ENCODE data around the gene EXD3.

The EXD3 gene

DNA sequence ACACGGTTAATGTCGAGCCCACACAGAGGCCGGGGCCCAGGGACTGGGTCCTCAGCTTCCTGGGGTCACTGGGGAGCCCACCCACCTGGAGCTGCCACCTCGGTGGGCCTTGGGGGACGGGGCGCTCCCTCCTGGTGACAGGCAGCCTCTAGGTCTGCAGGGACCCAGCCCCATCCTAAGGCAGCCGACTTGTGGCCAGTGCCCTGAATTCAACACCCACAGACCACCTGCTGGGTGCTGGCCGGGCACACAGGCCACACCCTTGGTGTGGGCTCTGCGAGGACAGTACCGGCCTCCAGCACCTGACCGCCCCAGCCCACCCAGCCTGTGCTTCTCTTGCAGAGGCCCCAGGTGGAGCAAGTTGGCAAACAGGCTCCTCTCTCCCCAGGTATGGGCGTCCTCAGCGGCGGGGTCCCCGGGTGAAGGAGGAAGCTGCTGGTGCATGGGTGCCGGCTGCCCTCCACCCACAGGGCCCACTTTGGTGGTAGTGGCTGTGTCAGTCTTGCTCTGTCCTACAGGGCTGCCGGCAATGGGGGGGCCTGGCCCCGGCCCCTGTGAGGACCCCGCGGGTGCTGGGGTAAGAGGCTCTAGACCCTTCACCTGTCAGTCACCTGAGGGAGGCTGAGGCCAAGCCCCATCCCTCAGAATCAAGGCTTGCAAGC lies 9.9 kb upstream of the EXD3 start:
- no peak for DNase-seq (ENCODE audit: low read depth, low spot score)

DNA sequence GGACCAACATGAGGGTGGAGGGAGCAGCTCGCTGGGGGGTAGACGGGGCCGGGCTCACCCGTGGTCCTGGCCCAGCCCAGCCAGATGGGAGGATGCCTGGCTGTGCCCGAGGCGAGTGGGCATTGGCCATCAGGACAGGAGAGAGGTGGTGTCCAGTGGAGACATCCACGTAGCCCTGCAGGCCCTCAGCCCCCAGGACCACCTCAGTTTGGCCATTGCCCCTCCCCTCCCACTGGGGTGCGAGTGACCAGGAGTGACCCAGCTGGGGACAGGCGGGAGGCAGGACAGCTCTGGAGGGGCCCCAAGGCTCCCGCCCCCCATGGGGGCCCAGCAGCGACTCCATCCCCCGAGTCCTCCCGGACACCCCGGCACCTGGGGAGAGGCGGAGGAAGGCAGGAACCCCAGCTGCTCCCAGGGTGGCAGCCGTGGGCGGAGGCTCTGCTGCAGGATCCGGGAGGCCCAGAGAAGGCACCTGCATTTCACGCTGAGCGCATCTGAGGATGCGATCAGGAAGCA lies 8.5 kb upstream of the EXD3 start:
- DNase-seq (ENCODE audit: low read depth, low spot score), result no peak

DNA sequence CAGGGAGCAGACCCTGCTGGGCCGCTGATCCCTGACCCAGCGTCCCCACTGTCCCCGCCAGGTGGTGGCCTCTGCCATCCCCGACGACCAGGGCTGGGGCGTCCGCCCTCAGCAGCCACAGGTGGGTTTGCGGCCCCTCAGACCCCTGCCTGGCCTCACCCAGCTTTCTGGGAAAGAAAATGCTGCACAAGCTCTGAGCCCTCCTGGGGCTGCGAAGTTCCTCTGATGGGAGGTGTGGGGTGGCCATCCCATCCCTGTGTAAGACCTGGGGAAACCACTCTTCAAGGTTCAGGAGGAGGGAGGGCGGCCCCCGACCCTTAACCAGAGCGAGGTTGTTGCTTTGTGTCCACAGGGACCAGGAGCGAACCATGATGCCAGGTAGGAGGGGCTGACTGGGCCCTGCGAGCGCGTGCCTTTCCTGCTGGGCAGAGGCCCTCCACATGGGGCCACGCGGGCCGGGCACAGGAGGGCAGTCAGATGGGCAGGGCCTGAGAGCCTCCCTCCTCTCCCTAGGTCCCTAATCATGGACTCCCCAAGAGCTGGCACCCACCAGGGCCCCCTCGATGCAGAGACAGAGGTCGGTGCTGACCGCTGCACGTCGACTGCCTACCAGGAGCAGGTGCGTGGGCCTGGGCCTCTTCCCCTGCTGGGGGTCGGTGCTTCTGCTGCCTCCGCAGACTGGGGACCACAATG lies 7.9 kb upstream of the EXD3 start:
- no peak for DNase-seq (ENCODE audit: low read depth, low spot score)

DNA sequence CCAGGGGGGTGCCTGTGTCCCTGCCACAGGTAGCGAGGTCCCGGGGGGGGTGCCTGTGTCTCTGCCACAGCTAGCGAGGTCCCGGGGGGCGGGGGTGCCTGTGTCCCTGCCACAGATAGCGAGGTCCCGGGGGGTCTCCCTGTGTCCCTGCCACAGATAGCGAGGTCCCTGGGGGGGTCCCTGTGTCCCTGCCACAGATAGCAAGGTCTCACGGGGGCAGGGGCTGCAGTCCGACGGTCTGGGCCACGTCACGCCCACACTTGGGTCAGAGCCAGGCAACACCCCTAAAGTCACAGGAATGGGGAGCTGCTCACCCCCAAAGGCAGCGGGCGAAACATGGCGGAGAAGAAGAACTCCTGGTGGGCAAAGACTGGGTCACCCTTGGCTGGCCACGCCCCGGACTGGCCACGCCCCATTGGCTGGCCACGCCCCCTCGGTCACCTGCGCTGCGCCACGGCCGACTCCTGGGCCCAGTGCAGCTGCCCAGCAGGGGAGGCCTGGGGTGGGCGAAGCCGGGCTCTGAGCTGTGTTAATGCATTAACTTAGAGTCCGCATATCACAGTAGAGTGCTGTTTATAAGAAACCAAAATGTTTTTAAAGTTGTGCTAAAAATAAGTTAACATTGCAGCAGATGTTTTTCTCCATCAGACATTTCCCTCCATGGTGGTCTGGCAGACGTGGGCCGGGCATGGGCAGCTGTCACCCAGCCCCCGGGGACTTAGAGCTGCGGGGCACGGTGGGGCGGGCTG lies 7.2 kb upstream of the EXD3 start:
- no peak for DNase-seq (ENCODE audit: low read depth, low spot score)

DNA sequence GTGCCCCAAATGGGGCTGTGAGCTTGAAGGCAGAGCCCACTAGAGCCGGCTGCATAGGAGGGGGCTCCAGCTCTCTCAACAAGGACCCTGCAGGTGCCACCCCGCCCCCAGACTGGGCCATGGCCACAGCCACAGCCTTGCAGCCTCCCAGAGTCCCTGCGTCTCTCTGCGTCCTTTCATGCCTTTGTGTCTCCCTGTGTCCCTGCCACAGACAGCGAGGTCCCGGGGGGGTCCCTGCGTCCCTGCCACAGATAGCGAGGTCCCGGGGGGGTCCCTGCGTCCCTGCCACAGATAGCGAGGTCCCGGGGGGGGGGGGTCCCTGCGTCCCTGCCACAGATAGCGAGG lies 6.6 kb upstream of the EXD3 start:
- no peak for DNase-seq (ENCODE audit: low read depth, low spot score)

DNA sequence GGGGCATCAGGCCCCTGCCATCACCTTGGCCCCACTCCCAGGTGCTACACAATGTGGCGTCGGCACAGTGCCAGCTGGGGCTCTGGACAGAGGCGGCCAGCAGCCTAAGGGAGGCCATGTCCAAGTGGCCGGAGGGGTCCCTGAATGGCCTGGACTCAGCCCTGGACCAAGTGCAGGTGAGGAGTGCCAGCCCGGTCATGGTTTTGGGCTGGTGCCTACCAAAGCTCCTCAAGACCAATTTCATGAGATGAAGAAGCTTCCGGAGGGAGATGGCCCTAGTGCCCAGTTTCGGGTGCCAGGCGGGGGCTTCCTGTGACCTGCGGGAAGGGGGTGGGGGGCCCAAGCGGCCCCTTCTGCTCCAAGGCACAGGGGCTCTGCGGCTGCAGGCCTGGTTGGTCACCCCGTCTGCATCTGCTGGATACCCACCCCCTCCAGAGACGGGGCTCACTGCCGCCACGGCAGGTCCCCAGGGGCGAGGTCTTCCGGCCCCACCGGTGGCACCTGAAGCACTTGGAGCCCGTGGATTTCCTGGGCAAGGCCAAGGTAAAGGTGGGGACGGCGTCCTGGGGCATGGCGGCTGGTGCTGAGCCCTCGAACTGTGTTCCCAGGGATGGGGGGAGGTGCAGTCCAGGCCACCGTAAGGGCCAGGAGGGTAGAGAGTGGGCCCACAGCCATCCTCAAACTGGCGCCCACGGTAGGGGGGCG lies 6.0 kb upstream of the EXD3 start:
- DNase-seq (ENCODE audit: low read depth, low spot score), result no peak

DNA sequence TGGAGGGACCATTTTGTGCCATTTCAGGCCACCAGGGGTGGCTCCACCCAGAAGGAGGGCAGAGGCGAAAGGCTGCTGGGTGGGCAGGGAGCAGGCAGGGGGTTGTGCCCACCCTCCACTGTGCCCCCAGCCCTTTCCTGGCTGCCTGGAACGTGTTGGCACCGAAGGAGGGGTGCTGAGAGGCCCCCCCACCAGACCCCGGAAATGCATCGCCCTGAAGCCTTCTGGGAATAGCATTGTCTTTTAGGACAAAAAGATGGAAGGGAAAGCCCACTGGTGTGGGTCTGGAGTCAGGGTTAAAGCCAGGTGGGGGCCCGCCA lies 5.3 kb upstream of the EXD3 start:
- no peak for DNase-seq (ENCODE audit: low read depth, low spot score)

DNA sequence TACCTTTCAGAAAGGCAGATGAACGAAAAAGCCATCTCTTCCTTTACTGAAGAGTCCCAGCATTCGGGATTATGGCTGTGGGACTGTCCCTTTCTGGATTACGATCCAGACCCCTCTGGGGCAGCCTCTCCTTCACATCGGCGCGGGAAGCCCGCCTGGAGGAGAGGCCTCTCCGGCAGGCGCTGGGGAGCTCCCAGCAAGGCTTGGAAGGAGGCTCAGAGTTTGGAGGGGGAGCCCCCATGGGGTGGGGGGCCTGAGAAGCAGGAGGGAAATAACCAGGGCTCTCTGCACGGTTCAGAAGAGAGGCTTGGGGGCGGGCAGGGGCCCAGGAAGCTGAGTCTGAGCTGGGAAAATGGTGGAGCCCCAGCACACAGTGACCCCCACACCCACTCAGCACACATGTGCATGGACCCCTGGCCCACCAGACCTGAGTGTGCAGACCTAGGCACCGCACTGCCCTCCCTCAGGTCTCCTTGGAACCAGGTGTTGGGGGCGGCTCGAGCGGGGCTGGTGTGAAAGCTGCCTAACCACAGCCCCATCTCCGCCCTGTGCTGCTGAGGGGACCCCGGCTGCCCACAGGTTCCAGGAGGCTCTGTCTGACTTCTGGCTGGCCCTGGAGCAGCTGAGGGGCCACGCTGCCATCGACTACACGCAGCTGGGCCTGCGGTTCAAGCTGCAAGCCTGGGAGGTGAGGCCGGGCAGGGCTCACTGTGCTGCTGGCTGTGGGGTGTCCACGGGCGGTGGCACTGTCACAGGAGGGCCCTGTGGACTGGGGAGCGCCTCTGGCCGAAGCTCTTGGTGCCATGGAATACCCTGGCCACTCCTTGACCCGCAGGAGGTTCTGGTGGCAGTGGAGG lies 4.7 kb upstream of the EXD3 start:
- no peak for DNase-seq (ENCODE audit: low read depth, low spot score)

DNA sequence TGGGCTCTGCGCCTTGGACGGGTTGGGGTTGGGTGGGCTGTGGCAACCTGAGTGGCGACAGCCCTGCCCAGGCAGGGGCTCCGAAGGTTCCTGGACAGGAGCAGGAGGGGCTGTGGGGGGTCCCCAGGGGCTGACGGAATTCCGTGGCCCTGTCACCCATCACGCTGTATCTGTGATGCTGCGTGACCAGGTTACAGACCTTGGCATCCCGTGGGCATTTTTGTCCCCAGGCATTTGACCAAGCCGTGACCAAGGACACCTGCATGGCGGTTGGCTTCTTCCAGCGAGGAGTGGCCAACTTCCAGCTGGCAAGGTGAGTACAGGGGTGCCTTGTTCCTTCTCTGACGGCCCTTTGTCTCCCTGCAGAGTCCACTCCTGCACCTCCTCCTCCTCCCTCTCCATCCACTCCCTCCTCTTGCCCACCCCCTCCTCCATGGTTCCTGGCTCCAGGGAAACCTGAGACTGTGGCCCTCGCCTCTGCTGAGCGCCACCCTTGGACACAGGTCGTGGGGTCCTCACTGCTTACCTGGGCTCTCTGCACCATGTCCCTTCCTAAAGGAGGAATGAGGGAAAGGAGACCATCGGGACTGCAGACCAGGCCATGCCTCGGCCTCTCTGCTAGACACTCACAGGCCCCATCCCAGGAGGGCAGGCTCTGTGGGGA lies 3.2 kb upstream of the EXD3 start:
- DNase-seq (ENCODE audit: low read depth, low spot score), result no peak

DNA sequence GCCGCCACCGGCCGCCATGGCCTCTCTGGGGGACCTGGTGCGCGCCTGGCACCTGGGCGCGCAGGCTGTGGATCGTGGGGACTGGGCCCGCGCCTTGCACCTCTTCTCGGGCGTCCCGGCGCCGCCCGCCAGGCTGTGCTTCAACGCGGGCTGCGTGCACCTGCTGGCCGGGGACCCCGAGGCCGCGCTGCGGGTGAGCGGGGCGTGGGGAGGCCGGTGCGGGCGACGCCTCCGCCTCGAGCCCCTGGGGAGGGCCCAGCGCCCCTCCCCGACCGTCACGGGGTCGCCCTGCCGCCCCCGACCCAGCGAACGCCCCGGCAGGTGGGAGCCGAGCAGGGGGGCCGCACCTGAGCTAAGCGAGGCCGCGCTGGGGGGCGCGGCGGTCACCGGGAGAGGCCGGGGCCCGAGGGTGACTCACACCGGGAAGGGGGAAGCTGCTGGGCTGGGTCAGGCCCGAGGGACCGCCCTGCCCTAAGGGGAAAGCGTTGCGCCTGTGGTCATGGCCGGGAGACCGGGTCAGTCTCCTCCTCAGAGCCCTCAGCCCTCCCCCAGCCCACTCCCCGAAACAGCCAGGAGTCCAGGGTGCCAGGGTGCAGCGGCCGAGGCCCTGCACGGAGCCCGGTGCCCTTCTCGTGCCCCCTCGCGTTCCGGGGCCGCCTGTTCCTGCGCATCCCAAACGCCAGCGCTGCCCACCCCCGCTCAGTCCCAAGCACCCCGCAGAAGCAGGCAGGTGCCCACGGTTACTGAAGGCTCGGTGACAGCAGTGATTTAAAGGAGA lies 741 bp upstream of the EXD3 start:
- DNase-seq (ENCODE audit: low read depth, low spot score), result no peak

DNA sequence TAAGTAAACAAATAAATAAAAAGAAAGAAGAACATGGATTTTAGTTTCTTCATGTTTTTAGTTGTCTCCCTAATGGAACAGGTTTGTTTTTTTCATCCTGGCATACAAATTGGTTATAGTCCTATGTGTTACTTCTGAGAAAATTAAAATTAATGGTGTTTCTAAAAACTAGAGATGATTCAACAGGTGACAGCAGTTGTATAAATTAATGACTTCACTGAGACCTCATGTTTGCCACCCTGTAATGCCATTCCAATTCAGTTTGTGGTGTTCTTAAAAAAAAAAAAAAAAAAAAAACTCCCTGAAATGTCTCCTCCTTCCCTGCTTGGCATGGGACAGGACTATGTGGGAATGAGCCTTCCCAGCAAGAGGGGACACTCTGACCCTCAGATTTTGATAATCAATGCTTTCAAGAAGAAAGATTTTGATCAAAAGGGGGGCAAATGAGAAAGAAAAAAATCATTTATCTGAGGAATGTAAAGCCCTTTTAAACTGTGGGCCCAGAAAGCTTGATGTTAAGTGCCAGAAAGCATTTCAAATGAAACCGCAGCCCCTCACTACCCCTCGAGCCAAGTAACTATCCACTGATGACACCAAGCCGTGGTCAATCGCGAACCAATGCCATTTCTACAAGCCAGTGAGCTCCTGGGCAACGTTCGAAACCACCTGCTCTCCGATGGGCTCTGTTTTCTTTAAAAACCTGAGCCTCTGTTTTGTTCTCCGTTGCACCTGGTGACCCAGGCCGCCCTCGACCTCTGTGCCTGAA lies 941 bp downstream of the EXD3 start:
- no peak for DNase-seq (ENCODE audit: low read depth, low spot score)

DNA sequence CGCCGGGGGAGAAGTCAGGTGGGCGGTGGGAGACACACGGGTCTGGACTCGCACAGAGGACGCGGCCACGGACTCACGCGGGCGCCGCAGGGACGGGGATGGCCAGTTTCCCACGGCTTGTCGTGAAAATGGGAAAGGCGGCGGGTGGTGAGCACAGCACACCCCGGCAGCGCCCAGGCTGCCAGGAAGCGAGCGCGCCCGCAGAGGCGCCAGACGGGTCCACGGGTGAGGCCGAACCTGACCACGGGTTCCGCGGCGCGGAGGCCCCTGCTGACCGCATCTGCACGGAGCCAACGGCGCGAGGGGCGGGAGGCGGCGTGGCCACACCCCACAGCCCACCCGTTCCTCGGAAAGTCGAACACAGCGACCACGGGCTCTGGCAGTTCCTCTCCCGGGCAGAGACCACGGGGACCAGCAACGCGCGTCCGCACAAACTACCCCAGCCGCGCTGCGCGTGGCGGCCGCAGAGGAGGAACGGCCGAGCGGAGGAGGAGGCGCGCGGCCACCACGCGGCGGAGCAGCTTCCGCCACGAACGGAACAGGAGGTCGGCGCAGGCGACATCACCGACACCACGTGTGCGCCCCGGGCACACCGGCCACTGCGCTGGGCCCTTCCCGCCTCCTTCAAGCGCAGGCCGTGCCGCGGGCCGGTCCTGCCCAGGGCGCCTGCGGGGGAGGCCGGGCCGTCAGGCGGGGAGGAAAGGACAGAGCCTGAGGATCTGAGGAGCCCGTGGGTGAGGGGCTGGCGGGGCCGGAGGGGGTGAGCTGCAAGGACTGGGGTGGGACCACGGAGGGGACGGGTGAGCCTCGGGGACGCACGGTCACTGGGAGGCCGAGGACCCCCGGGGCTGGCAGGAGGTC lies 5.6 kb downstream of the EXD3 start:
- DNase-seq (ENCODE audit: low read depth, low spot score), result no peak

DNA sequence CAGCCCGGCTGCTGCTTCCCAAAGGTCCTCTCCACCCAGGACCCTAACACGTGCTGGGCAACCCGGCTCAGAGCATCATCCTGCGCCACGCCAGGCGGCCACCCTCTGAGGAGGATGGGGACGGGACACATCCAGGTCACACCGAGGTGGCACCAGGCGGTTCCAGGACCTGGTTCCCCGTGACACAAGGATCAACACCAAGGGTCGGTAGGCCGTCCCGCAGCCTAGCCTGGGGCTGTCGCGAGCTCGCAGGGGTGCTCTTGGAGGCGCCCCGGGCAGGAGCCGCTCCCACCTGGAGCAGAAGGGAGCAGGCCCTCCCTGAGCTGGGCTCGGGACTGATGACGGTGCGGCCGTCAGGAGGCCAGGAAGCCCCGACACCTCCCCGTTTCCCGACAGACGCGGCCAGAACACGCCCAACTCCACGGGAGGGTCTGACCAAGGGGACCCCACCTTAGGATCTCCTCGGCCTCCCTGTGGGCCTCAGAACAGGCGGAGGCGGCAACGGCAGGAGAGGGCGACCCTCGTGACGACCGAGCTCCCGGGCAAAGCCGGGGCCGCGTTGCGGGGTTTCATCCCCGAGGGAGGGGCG lies 6.3 kb downstream of the EXD3 start:
- DNase-seq (ENCODE audit: low read depth, low spot score), result no peak

DNA sequence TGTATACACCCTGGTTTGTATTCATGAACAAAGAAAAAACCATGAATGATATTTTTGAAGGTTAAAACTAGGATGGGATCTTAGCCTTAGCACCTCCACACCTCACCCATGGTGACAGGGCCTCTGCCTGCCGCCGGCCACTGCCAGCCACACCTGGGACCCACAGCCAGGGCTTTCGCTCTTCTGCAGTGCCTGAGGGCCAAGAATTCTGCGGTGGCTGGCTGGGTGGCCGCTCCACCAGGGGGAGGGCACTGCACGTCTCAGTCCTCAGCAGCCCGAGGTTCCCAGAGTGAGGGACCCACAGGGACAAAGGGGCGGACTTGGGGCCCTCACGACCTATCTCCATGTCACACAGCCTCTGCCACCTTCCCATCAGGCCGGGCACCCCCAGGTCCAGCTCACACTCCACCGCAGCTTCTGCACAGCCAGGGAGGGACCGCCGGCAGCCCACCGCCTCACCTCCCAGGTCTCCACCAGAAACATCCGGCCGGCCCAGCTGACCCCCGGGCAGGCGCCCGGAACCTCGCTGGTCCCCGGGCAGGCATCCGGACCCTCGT lies 6.9 kb downstream of the EXD3 start:
- DNase-seq (ENCODE audit: low read depth, low spot score), result no peak

DNA sequence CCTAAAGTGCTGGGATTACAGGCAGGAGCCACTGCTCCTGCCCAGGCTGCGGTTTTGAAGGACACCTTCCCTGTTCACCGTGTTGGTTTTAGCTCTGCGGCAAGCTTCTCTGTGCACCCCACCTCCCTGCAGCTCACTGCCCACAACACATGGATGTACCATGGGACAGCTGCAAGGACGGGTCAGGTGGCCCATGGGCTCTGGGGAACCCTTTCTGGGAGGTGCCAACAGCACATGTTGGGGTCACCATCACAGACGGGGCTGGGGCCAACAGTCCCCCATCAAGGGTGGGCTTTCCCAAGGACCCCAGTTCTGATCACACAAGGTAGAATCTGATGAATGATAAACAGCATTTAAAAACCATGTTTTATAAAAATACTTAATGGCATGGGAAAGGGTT lies 7.5 kb downstream of the EXD3 start:
- no peak for DNase-seq (ENCODE audit: low read depth, low spot score)

DNA sequence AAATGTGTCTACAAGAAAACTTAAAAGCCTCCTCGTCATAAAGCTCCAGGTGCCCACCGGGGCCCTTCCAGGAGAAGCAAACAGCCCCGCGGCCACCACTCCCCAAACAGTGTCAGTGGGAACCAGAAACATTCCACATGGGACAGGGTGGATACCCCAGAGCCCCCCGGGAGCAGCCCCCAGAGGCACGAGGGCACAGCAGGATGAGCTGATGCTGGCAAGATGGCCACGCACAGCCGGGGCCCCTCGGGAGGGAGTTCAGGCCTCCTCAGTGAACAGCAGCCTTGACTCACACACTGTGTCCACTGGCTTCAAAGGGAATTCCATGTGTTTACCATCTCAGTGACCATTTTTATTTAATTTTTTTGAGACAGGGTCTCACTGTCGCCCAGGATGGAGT lies 10.5 kb downstream of the EXD3 start:
- DNase-seq (ENCODE audit: low read depth, low spot score), result no peak

DNA sequence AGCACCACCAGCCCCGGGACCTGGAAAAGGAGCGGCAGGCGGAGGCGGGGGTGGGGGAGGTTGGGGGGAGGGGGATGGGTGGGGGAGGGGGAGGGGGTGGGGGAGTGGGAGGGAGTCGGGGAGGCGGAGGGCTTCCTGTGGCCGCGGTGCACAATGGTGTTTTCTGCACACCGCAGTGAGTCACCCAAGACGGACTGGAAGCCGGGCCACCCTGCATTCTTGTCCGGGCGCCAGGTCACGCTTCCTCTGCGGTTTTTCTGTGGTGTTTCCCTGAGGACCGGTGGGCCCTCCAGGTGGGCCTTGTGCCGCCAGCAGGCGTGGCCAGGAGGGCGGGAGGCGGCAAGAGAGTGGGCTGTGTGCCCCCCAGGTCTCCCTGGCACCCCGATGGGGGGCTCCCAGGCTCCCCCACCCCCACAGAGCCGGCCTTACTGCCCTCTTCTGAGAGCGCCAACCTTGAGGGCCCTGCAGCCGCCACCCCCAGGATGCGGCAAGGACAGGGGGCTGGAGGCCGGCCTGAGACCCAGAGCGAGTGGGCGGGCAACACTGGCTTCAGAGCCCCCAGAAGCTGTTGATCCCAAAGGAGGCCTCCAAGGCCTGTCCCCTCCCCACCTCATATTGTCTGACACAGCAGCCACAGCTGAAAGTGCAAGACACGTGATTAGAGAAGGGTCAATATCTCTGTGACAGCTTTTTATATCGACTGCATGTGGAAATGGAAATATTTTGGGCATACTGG lies 11.1 kb downstream of the EXD3 start:
- no peak for DNase-seq (ENCODE audit: low read depth, low spot score)

Measured in iPS DF 19.7 (cell line).